CD14-positive monocyte (primary cell): Measurements from ENCODE around the gene PRM2. TPM values are rescaled to one million over a fixed set of nuclear protein-coding genes. Genes with fewer than 3 reads are reported as not detected.
A peak's percentile ranks its signal among the peaks of the same experiment; 100 is the strongest.

Experiments used
- DNase-seq, 3 donors: peaks; one replicate each; pipeline ENCODE4 v3.0.0-alpha.2; 2011 to 2022
- H2AFZ ChIP-seq: 2 replicates; pipeline ENCODE4 v1.6.0; 2012; ENCODE audit warnings: mild to moderate bottlenecking, low read depth, low read length, inconsistent platforms; ENCODE audit not compliant: insufficient read depth, poor library complexity, severe bottlenecking
- H3K27ac ChIP-seq, 2 donors: 1 replicate in 1 of 2; 2 replicates in 1 of 2; pipeline ENCODE4 v1.5.1; 2012 to 2013; ENCODE audit warnings: low read length in 2 of 2, control low read depth in 1 of 2, inconsistent platforms in 1 of 2, low read depth in 1 of 2, mild to moderate bottlenecking in 1 of 2
- H3K27me3 ChIP-seq, 2 donors: one replicate each; pipeline versions ENCODE4 v1.6.0 to v1.6.1; 2011 to 2013; ENCODE audit warnings: low read length in 2 of 2; ENCODE audit not compliant: control insufficient read depth in 2 of 2, insufficient read depth in 2 of 2
- H3K36me3 ChIP-seq, 2 donors: replicated peaks in 1 of 2; 1 replicate in 1 of 2; 2 replicates in 1 of 2; pipeline versions ENCODE4 v1.5.1 to v1.6.1; 2012 to 2013; ENCODE audit warnings: low read length in 2 of 2, control low read depth in 1 of 2, inconsistent platforms in 1 of 2, mild to moderate bottlenecking in 1 of 2; ENCODE audit not compliant: insufficient read depth in 2 of 2, control insufficient read depth in 1 of 2
- H3K4me1 ChIP-seq, 2 donors: 1 replicate in 1 of 2; 2 replicates in 1 of 2; pipeline versions ENCODE4 v1.5.1 to v1.6.1; 2012 to 2013; ENCODE audit warnings: low read length in 2 of 2, control low read depth in 1 of 2, inconsistent platforms in 1 of 2, mild to moderate bottlenecking in 1 of 2, moderate library complexity in 1 of 2; ENCODE audit not compliant: insufficient read depth in 2 of 2, control insufficient read depth in 1 of 2
- H3K4me2 ChIP-seq: replicated peaks from 2 replicates; pipeline ENCODE3; 2012; ENCODE audit warnings: low read length, moderate library complexity, mild to moderate bottlenecking; ENCODE audit not compliant: poor library complexity, severe bottlenecking; ENCODE audit errors: extremely low read depth
- H3K4me3 ChIP-seq, 3 experiments: fragments of 200-600 bp in 1 of 3; sonication (generic) in 1 of 3; replicated peaks in 1 of 3; 1 replicate in 2 of 3; 2 replicates in 1 of 3; pipeline ENCODE4 v1.5.1; 2011 to 2013; ENCODE audit warnings: low read length in 3 of 3, mild to moderate bottlenecking in 3 of 3, control low read depth in 2 of 3, low read depth in 2 of 3, inconsistent platforms in 1 of 3, moderate library complexity in 1 of 3
- H3K79me2 ChIP-seq: 2 replicates; pipeline ENCODE4 v1.6.0; 2012; ENCODE audit warnings: mild to moderate bottlenecking, control low read depth, inconsistent platforms, low read length, moderate library complexity; ENCODE audit not compliant: insufficient read depth
- H3K9ac ChIP-seq: 2 replicates; pipeline ENCODE4 v1.6.0; 2017; ENCODE audit warnings: low read length, mild to moderate bottlenecking; ENCODE audit not compliant: insufficient read depth, poor library complexity, severe bottlenecking
- H3K9me3 ChIP-seq, 2 donors: replicated peaks in 1 of 2; 1 replicate in 1 of 2; 2 replicates in 1 of 2; pipeline versions ENCODE4 v1.5.1 to v1.6.1; 2012 to 2013; ENCODE audit warnings: low read length in 2 of 2, control low read depth in 1 of 2; ENCODE audit not compliant: control insufficient read depth in 1 of 2, insufficient read depth in 1 of 2
- H4K20me1 ChIP-seq: 2 replicates; pipeline ENCODE4 v1.6.0; 2012; ENCODE audit warnings: mild to moderate bottlenecking, low read length, control low read depth, moderate library complexity; ENCODE audit not compliant: insufficient read depth
- H3K27ac Mint-ChIP-seq, 7 donors: one replicate each; pipeline ENCODE4 v1.8.0; 2020; ENCODE audit warnings: mild to moderate bottlenecking in 7 of 7, mixed read lengths in 7 of 7, moderate library complexity in 6 of 7, inconsistent platforms in 2 of 7
- H3K27me3 Mint-ChIP-seq, 3 donors: one replicate each; pipeline ENCODE4 v1.8.0; 2021 to 2022; ENCODE audit warnings: low read depth in 3 of 3, mild to moderate bottlenecking in 3 of 3, mixed read lengths in 3 of 3, moderate library complexity in 3 of 3, inconsistent platforms in 1 of 3
- H3K36me3 Mint-ChIP-seq, 2 donors: one replicate each; pipeline ENCODE4 v1.8.0; 2020; ENCODE audit warnings: mixed read lengths in 2 of 2, inconsistent platforms in 1 of 2, mild to moderate bottlenecking in 1 of 2
- H3K4me1 Mint-ChIP-seq: one replicate; pipeline ENCODE4 v1.8.0; 2020; ENCODE audit warnings: mild to moderate bottlenecking, mixed read lengths
- H3K4me3 Mint-ChIP-seq, 2 donors: one replicate each; pipeline ENCODE4 v1.8.0; 2020; ENCODE audit warnings: mild to moderate bottlenecking in 2 of 2, mixed read lengths in 2 of 2, moderate library complexity in 1 of 2
- H3K9me3 Mint-ChIP-seq, 7 donors: one replicate each; pipeline ENCODE4 v1.8.0; 2020 to 2022; ENCODE audit warnings: mixed read lengths in 7 of 7, mild to moderate bottlenecking in 6 of 7, moderate library complexity in 6 of 7, inconsistent platforms in 2 of 7
- CTCF ChIP-seq: fragments of 200-600 bp; IDR thresholded peaks from one replicate; pipeline ENCODE4 v1.8.0; 2022; ENCODE audit warnings: antibody characterized with exemption, mild to moderate bottlenecking
- WGBS: methylation state at CpG from one replicate; pipeline ENCODE4 v1.1.5; 2013; ENCODE audit warnings: missing lambda C conversion rate; ENCODE audit not compliant: insufficient coverage; 5-methylcytosine and 5-hydroxymethylcytosine counted together
- intact Hi-C, 2 donors: fragments of 100-400 bp; cut with micrococcal nuclease; formaldehyde crosslinking; loops; one replicate each; pipeline versions ENCODE4 v1.15.0 to v1.15.1; 2023
- polyA plus RNA-seq, 3 donors: library from polyadenylated mRNA; depleted of rRNA in 1 of 3; unstranded in 2 of 3; stranded (reverse) in 1 of 3; fragments of 300-500 nt in 2 of 3; fragments of >200 nt in 1 of 3; fragmentation: Illumina TruSeq in 2 of 3; gene quantifications; 1 replicate in 2 of 3; 2 replicates in 1 of 3; pipeline ENCODE4 v1.2.3, GENCODE V29; 2012 to 2021

The PRM2 gene
- polyA plus RNA-seq, 3 donors, result not detected

GRCh38 chr16:11298143-11298900, 22.0 kb upstream of the PRM2 start:
- no peaks in the 10 kb centered on the region for H3K36me3 Mint-ChIP-seq
- peaks cover 20% of the 10 kb centered on the region for H3K4me1 Mint-ChIP-seq
- H3K27ac Mint-ChIP-seq, result peak overlapping the region in 1 of 7 donors; percentile 6
- Histone ChIP-seq H3K27me3 (peaks cover 0 to 6% of the 10 kb centered on the region in 2 donors), H3K9ac (no peak overlapping the region), H2AFZ (peak overlapping the region; percentile 63), H3K4me3 (peak overlapping the region in 1 of 3 experiments; percentile 57), H3K79me2 (no peaks in the 10 kb centered on the region), H3K9me3 (no peaks in the 10 kb centered on the region), H3K4me2 (peak overlapping the region; percentile 69), H3K36me3 (no peaks in the 10 kb centered on the region), H4K20me1 (no peaks in the 10 kb centered on the region), H3K4me1 (peaks cover 12 to 15% of the 10 kb centered on the region in 2 donors), H3K27ac (no peak overlapping the region)
- peaks cover 17 to 36% (median 34%) of the 10 kb centered on the region in 3 donors for H3K27me3 Mint-ChIP-seq
- WGBS, result 80% methylated on average over 1 of the region's 5 CpGs
- H3K4me3 Mint-ChIP-seq, result peak overlapping the region in 1 of 2 donors; percentile 85
- no peaks in the 10 kb centered on the region for H3K9me3 Mint-ChIP-seq
- no peak for DNase-seq
- intact Hi-C loops, result loop anchor here in 1 of 2 donors (5.0 kb wide), 1 partner anchor 34 kb away; no protein-coding TSS in a partner anchor
- TF ChIP-seq CTCF, result no peak

GRCh38 chr16:11297492-11298142, 21.3 kb upstream of the PRM2 start:
- no peak for TF ChIP-seq CTCF
- intact Hi-C loops, result loop anchor here in 1 of 2 donors (5.0 kb wide), 1 partner anchor 35 kb away; no protein-coding TSS in a partner anchor
- peak overlapping the region in 1 of 7 donors; percentile 57 for H3K27ac Mint-ChIP-seq
- H3K9me3 Mint-ChIP-seq, result peaks cover 0 to 2% (median 0%) of the 10 kb centered on the region in 7 donors
- H2AFZ ChIP-seq, result peak overlapping the region; percentile 63
- peaks cover 0 to 6% of the 10 kb centered on the region in 2 donors for H3K27me3 ChIP-seq
- peak overlapping the region; percentile 69 for H3K4me2 ChIP-seq
- H3K27ac ChIP-seq, result no peak overlapping the region
- H3K4me1 Mint-ChIP-seq, result peaks cover 20% of the 10 kb centered on the region
- H3K4me1 ChIP-seq, result peaks cover 12 to 15% of the 10 kb centered on the region in 2 donors
- no peaks in the 10 kb centered on the region for H4K20me1 ChIP-seq
- H3K9ac ChIP-seq, result peak overlapping the region; percentile 40
- H3K27me3 Mint-ChIP-seq, result peaks cover 22 to 39% (median 38%) of the 10 kb centered on the region in 3 donors
- DNase-seq, result peak; percentile 42 to 50 (median 46)
- H3K79me2 ChIP-seq, result no peaks in the 10 kb centered on the region
- no peaks in the 10 kb centered on the region for H3K9me3 ChIP-seq
- H3K36me3 ChIP-seq, result no peaks in the 10 kb centered on the region
- peak overlapping the region in 1 of 3 experiments; percentile 57 for H3K4me3 ChIP-seq
- no peaks in the 10 kb centered on the region for H3K36me3 Mint-ChIP-seq
- peak overlapping the region; percentile 66 to 85 for H3K4me3 Mint-ChIP-seq
- WGBS, result 2% methylated on average over 15 of the region's 19 CpGs
